ENCODE data around the gene SNRK. TPM values are rescaled to one million over a fixed set of nuclear protein-coding genes. Genes with fewer than 3 reads are reported as not detected.

Gene SNRK
- total RNA-seq, 1 experiment from 2014 or later: 12.0 TPM

DNA sequence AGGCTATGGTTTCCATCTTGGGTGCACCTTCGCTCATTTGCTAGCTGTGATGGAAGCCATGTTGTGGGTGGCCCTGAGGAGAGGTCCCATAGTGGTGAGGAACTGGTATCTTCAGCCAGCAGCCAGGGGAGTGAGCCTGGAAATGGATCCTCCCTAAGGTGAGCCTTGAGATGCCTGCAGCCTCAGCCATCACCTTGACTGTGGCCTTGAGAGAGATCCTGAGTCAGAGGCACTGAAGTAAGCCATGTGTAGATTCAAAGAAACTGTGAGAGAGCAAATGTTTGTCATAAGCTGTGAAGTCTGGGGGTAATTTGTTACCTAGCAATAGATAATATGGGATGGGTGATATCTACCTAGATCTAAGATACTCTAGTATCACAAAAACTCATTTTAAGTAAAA is 105.3 kb downstream of the SNRK start:
- Histone ChIP-seq H3K23ac (ENCODE audit: insufficient read length, low read depth, low read length) (no peak overlapping the region), H2BK120ac (ENCODE audit: low read depth, low read length, poor library complexity, severe bottlenecking) (no peak overlapping the region), H3K4me2 (ENCODE audit: insufficient read depth, insufficient read length, low read length) (no peak overlapping the region), H3K56ac (ENCODE audit: insufficient read length, low read depth, low read length) (no peak overlapping the region), H3K18ac (ENCODE audit: insufficient read length, low read depth, low read length) (no peak overlapping the region), H2AK5ac (ENCODE audit: insufficient read length, low read length) (no peak overlapping the region), H2AFZ (ENCODE audit: low read length) (no peak overlapping the region), H3K79me1 (ENCODE audit: insufficient read depth, low read depth, low read length, poor library complexity, severe bottlenecking) (no peaks in the 10 kb centered on the region), H4K20me1 (ENCODE audit: control insufficient read depth, insufficient read depth, insufficient read length) (no peaks in the 10 kb centered on the region), H4K5ac (ENCODE audit: insufficient read length, low read depth, low read length) (no peak overlapping the region), H3K14ac (ENCODE audit: insufficient read depth, low read length) (no peak overlapping the region; the same call in 1 of the 2 replicates), H3K9me3 (ENCODE audit: control insufficient read depth, low read depth, low read length) (no peaks in the 10 kb centered on the region), H3K23me2 (ENCODE audit: insufficient read length, low read depth, low read length, poor library complexity, severe bottlenecking) (no peaks in the 10 kb centered on the region), H2BK20ac (ENCODE audit: low read depth, low read length, poor library complexity, severe bottlenecking) (no peak overlapping the region), H3K9ac (ENCODE audit: extremely low read depth, insufficient read length, low read length) (no peak overlapping the region), H4K8ac (replicated peaks; ENCODE audit: insufficient read length, low read depth, low read length) (no peak overlapping the region), H3K79me2 (ENCODE audit: insufficient read depth, low read length) (no peaks in the 10 kb centered on the region), H2BK5ac (ENCODE audit: insufficient read length, low read length) (no peak overlapping the region), H2BK12ac (ENCODE audit: insufficient read length, low read depth, low read length) (no peak overlapping the region), H3K27me3 (ENCODE audit: insufficient read depth, low read length) (no peaks in the 10 kb centered on the region), H3K4me1 (ENCODE audit: insufficient read depth, low read length) (no peaks in the 10 kb centered on the region; the same call in 1 of the 2 replicates), H3K4ac (ENCODE audit: low read depth, low read length) (no peak overlapping the region), H2BK15ac (ENCODE audit: low read depth, low read length) (no peak overlapping the region), H3T11ph (ENCODE audit: low read length) (no peak overlapping the region), H4K91ac (ENCODE audit: insufficient read length, low read depth, low read length) (no peak overlapping the region), H3K27ac (ENCODE audit: insufficient read length, low read depth, low read length) (no peak overlapping the region)
- H3K9me3 Mint-ChIP-seq: no peaks in the 10 kb centered on the region
- peaks cover 0 to 4% (median 0%) of the 10 kb centered on the region in 3 experiments; a peak in 2 of 7 replicates for H3K36me3 Mint-ChIP-seq (ENCODE audit: insufficient read depth in 1 of 3, low read depth in 3 of 3)
- H3K27me3 Mint-ChIP-seq (ENCODE audit: low read depth): no peaks in the 10 kb centered on the region
- H3K4me1 Mint-ChIP-seq: peaks cover 5 to 9% of the 10 kb centered on the region in 2 experiments
- no peak overlapping the region; a peak in 2 of 7 replicates for H3K27ac Mint-ChIP-seq
- WGBS (ENCODE audit: extremely low coverage, insufficient read length, low lambda C conversion rate): no CpG with 5 or more reads among the region's 1 CpG
- TF ChIP-seq CTCF (conservative IDR thresholded peaks at IDR 0.05): no peak
- no peak overlapping the region for H3K4me3 Mint-ChIP-seq
- no peak for DNase-seq
